Endothelial cell of umbilical vein (primary cell): Measurements from ENCODE around the gene NPFFR1.

Experiments used
- FOS ChIP-seq: IDR thresholded peaks from 2 replicates; pipeline ENCODE4 v1.6.1; 2011; ENCODE audit warnings: mild to moderate bottlenecking, low read length, moderate library complexity, borderline replicate concordance; ENCODE audit not compliant: insufficient read depth
- MYC ChIP-seq: IDR thresholded peaks from one replicate; pipeline ENCODE4 v1.6.1; 2011; ENCODE audit warnings: mild to moderate bottlenecking, low read depth, low read length
- POLR2A ChIP-seq: IDR thresholded peaks from 2 replicates; pipeline ENCODE4 v1.6.1; 2012; ENCODE audit warnings: low read depth, mild to moderate bottlenecking, control low read depth, low read length
- POLR2AphosphoS5 ChIP-seq: IDR thresholded peaks from 2 replicates; pipeline ENCODE4 v1.6.1; 2012; ENCODE audit warnings: low read depth, mild to moderate bottlenecking, control low read depth, low read length, moderate library complexity; ENCODE audit not compliant: insufficient read depth
- TF ChIP-seq, protein P1 (sequence below), 2 donors: IDR thresholded peaks; 1 replicate in 1 of 2; 2 replicates in 1 of 2; pipeline ENCODE4 v1.5.1; 2011; ENCODE audit warnings: low read length in 2 of 2, mild to moderate bottlenecking in 2 of 2, moderate library complexity in 2 of 2, control low read depth in 1 of 2, inconsistent platforms in 1 of 2, low read depth in 1 of 2; ENCODE audit not compliant: insufficient read depth in 1 of 2; ENCODE audit errors: extremely low read depth in 1 of 2
- TF ChIP-seq, protein P2 (sequence below): IDR thresholded peaks from 2 replicates; pipeline ENCODE4 v1.6.1; 2011; ENCODE audit not compliant: insufficient read depth, insufficient read length

DNA sequence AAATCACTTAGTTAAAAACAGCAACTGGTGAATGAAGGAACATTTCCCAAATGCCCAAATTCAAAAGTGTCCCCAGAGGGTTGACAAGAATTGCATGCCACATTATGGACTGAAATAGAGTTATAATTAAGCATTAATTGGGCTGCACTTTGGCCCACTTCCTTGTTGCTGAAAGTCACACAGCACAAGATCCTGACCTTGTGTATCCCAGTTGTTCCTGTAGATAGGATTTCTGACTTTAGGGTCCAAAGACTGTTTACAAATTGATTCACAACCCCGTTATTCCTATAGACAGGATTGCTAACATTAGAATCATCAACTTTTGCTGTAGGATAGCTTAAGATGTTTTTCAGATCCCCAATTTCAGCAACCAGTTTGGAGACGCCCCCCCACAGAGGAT lies 31.5 kb upstream of the NPFFR1 start:
- TF ChIP-seq, protein P1, sequence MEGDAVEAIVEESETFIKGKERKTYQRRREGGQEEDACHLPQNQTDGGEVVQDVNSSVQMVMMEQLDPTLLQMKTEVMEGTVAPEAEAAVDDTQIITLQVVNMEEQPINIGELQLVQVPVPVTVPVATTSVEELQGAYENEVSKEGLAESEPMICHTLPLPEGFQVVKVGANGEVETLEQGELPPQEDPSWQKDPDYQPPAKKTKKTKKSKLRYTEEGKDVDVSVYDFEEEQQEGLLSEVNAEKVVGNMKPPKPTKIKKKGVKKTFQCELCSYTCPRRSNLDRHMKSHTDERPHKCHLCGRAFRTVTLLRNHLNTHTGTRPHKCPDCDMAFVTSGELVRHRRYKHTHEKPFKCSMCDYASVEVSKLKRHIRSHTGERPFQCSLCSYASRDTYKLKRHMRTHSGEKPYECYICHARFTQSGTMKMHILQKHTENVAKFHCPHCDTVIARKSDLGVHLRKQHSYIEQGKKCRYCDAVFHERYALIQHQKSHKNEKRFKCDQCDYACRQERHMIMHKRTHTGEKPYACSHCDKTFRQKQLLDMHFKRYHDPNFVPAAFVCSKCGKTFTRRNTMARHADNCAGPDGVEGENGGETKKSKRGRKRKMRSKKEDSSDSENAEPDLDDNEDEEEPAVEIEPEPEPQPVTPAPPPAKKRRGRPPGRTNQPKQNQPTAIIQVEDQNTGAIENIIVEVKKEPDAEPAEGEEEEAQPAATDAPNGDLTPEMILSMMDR (IDR thresholded peaks at IDR 0.05; ENCODE audit: extremely low read depth in 1 of 2, insufficient read depth in 1 of 2, low read depth in 1 of 2, low read length in 2 of 2) = no peak
- TF ChIP-seq POLR2A (no peak), MYC (no peak), POLR2AphosphoS5 (no peak), FOS (no peak)
- TF ChIP-seq, protein P2, sequence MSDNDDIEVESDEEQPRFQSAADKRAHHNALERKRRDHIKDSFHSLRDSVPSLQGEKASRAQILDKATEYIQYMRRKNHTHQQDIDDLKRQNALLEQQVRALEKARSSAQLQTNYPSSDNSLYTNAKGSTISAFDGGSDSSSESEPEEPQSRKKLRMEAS = no peak
